ENCODE measurements around the gene TENM3. TPM values are rescaled to one million over a fixed set of nuclear protein-coding genes. Genes with fewer than 3 reads are reported as not detected.

Gene TENM3
- total RNA-seq, 1 experiment from 2014 or later = 71.0 TPM

DNA sequence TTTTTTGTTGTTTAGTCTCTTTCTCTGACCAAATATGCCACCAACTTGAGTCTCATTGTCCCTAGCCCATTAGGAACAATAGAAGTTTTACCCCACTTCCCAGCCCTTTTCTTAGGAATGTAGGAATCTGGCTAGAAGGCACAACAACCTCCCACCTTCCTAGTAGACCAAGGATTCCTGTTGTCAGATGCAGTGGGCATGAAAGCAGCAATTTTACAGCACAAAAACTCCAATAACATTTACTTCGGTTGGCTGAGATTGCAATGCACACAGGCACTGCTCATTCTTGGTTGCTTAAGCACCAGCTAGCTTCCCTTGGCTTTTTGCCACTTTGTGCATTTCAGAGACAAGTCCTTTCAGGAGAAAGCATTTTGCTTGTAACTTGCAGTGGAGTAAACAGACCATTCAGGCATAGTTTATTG, 312.8 kb downstream of the TENM3 start:
- ChIA-PET CTCF (no interaction called here), POLR2A (no interaction called here)
- no peak for TF ChIP-seq ZNF396 (CRISPR knock-in tag; IDR thresholded peaks at IDR 0.05; ENCODE audit: borderline replicate concordance)
- no peak for TF ChIP-seq NR1H2 (CRISPR knock-in tag; IDR thresholded peaks at IDR 0.05)
- no peak for TF ChIP-seq CBFB (CRISPR knock-in tag; IDR thresholded peaks at IDR 0.05; ENCODE audit: low read depth)
- TF ChIP-seq ETV6 (CRISPR knock-in tag; IDR thresholded peaks at IDR 0.05) = peak; percentile 60
- TF ChIP-seq FOXK1 (CRISPR knock-in tag; IDR thresholded peaks at IDR 0.05) = peak; percentile 58; the same call in 1 of the 2 replicates
- peak; percentile 25; the same call in 1 of the 2 replicates for TF ChIP-seq TEAD1 (CRISPR knock-in tag; IDR thresholded peaks at IDR 0.05)
- TF ChIP-seq ZNF232 (CRISPR knock-in tag; IDR thresholded peaks at IDR 0.05) = no peak
- TF ChIP-seq GABPB1 (CRISPR knock-in tag; IDR thresholded peaks at IDR 0.05) = no peak
- TF ChIP-seq ZBTB21 (CRISPR knock-in tag; IDR thresholded peaks at IDR 0.05; ENCODE audit: borderline replicate concordance) = no peak
- TF ChIP-seq, protein P1, sequence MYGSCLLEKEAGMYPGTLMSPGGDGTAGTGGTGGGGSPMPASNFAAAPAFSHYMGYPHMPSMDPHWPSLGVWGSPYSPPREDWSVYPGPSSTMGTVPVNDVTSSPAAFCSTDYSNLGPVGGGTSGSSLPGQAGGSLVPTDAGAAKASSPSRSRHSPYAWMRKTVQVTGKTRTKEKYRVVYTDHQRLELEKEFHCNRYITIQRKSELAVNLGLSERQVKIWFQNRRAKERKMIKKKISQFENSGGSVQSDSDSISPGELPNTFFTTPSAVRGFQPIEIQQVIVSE (CRISPR knock-in tag; IDR thresholded peaks at IDR 0.05; ENCODE audit: borderline replicate concordance) = no peak
- TF ChIP-seq, protein P2, sequence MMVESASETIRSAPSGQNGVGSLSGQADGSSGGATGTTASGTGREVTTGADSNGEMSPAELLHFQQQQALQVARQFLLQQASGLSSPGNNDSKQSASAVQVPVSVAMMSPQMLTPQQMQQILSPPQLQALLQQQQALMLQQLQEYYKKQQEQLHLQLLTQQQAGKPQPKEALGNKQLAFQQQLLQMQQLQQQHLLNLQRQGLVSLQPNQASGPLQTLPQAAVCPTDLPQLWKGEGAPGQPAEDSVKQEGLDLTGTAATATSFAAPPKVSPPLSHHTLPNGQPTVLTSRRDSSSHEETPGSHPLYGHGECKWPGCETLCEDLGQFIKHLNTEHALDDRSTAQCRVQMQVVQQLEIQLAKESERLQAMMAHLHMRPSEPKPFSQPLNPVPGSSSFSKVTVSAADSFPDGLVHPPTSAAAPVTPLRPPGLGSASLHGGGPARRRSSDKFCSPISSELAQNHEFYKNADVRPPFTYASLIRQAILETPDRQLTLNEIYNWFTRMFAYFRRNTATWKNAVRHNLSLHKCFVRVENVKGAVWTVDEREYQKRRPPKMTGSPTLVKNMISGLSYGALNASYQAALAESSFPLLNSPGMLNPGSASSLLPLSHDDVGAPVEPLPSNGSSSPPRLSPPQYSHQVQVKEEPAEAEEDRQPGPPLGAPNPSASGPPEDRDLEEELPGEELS (CRISPR knock-in tag; IDR thresholded peaks at IDR 0.05) = peak; percentile 58; the same call in 1 of the 2 replicates
- no peak for TF ChIP-seq ZNF138 (CRISPR knock-in tag; conservative IDR thresholded peaks at IDR 0.05)
- TF ChIP-seq, protein P3, sequence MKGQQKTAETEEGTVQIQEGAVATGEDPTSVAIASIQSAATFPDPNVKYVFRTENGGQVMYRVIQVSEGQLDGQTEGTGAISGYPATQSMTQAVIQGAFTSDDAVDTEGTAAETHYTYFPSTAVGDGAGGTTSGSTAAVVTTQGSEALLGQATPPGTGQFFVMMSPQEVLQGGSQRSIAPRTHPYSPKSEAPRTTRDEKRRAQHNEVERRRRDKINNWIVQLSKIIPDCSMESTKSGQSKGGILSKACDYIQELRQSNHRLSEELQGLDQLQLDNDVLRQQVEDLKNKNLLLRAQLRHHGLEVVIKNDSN (CRISPR knock-in tag; IDR thresholded peaks at IDR 0.05) = no peak
- no peak for TF ChIP-seq ZNF121 (CRISPR knock-in tag; IDR thresholded peaks at IDR 0.05)
- TF ChIP-seq ZNF317 (CRISPR knock-in tag; IDR thresholded peaks at IDR 0.05; ENCODE audit: borderline replicate concordance, low read depth) = no peak
- TF ChIP-seq ATF1 (CRISPR knock-in tag; IDR thresholded peaks at IDR 0.05) = no peak
- TF ChIP-seq NFE2L1 (CRISPR knock-in tag; IDR thresholded peaks at IDR 0.05) = no peak
- no peak for TF ChIP-seq OVOL2 (CRISPR knock-in tag; IDR thresholded peaks at IDR 0.05; ENCODE audit: borderline replicate concordance)
- TF ChIP-seq RORB (CRISPR knock-in tag; IDR thresholded peaks at IDR 0.05) = no peak
- TF ChIP-seq SOX15 (CRISPR knock-in tag; IDR thresholded peaks at IDR 0.05) = no peak
- no peak for TF ChIP-seq MYBL2 (CRISPR knock-in tag; IDR thresholded peaks at IDR 0.05)
- TF ChIP-seq, protein P4, sequence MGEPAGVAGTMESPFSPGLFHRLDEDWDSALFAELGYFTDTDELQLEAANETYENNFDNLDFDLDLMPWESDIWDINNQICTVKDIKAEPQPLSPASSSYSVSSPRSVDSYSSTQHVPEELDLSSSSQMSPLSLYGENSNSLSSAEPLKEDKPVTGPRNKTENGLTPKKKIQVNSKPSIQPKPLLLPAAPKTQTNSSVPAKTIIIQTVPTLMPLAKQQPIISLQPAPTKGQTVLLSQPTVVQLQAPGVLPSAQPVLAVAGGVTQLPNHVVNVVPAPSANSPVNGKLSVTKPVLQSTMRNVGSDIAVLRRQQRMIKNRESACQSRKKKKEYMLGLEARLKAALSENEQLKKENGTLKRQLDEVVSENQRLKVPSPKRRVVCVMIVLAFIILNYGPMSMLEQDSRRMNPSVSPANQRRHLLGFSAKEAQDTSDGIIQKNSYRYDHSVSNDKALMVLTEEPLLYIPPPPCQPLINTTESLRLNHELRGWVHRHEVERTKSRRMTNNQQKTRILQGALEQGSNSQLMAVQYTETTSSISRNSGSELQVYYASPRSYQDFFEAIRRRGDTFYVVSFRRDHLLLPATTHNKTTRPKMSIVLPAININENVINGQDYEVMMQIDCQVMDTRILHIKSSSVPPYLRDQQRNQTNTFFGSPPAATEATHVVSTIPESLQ (CRISPR knock-in tag; IDR thresholded peaks at IDR 0.05) = no peak
- H3K27ac Mint-ChIP-seq = peak overlapping the region; percentile 93
- DNase-seq (ENCODE audit: low spot score) (no peak), ATAC-seq (peak; percentile 67)
- no peaks in the 10 kb centered on the region for H3K36me3 Mint-ChIP-seq
- H3K9me3 Mint-ChIP-seq = no peaks in the 10 kb centered on the region
- H3K4me3 Mint-ChIP-seq = peak overlapping the region; percentile 11
- H3K27me3 Mint-ChIP-seq (ENCODE audit: low read depth) = no peaks in the 10 kb centered on the region
- peaks cover 84% of the 10 kb centered on the region for H3K4me1 Mint-ChIP-seq

DNA sequence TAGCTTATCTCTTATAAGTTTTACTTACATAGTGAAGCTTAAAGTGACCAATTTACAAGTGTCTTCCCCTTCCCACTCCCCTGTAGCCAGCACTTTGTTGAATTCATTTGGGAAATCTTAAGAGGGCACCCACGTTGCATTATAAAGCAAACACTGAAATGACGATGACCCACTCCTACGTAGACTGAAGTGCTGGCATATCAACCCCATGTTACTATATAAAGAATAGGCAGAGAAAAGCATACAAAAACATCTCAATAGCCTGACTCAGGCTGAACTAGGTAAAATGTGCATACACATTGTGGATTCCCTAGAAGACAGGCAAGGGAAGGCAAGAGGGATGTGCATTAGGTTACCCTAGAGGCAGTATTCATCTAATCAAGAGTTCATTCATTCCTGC, 313.4 kb downstream of the TENM3 start:
- Mint-ChIP-seq H3K36me3 (no peaks in the 10 kb centered on the region), H3K4me1 (peaks cover 85% of the 10 kb centered on the region), H3K4me3 (peak overlapping the region; percentile 24), H3K9me3 (no peaks in the 10 kb centered on the region), H3K27me3 (ENCODE audit: low read depth) (no peaks in the 10 kb centered on the region), H3K27ac (peak overlapping the region; percentile 98)
- DNase-seq (ENCODE audit: low spot score) = no peak
- ATAC-seq = peak; percentile 17
- POLR2A ChIA-PET = no interaction called here
- CTCF ChIA-PET = interaction anchor here (1.4 kb wide), 1 partner anchor 49 kb away, joined by 3 read pairs; no protein-coding TSS in a partner anchor
- TF ChIP-seq ZNF416 (CRISPR knock-in tag; IDR thresholded peaks at IDR 0.05) (no peak), ZNF317 (CRISPR knock-in tag; IDR thresholded peaks at IDR 0.05; ENCODE audit: borderline replicate concordance, low read depth) (no peak), SMAD3 (CRISPR knock-in tag; IDR thresholded peaks at IDR 0.05; ENCODE audit: borderline replicate concordance) (no peak), ATF1 (CRISPR knock-in tag; IDR thresholded peaks at IDR 0.05) (no peak)
- TF ChIP-seq, protein P5, sequence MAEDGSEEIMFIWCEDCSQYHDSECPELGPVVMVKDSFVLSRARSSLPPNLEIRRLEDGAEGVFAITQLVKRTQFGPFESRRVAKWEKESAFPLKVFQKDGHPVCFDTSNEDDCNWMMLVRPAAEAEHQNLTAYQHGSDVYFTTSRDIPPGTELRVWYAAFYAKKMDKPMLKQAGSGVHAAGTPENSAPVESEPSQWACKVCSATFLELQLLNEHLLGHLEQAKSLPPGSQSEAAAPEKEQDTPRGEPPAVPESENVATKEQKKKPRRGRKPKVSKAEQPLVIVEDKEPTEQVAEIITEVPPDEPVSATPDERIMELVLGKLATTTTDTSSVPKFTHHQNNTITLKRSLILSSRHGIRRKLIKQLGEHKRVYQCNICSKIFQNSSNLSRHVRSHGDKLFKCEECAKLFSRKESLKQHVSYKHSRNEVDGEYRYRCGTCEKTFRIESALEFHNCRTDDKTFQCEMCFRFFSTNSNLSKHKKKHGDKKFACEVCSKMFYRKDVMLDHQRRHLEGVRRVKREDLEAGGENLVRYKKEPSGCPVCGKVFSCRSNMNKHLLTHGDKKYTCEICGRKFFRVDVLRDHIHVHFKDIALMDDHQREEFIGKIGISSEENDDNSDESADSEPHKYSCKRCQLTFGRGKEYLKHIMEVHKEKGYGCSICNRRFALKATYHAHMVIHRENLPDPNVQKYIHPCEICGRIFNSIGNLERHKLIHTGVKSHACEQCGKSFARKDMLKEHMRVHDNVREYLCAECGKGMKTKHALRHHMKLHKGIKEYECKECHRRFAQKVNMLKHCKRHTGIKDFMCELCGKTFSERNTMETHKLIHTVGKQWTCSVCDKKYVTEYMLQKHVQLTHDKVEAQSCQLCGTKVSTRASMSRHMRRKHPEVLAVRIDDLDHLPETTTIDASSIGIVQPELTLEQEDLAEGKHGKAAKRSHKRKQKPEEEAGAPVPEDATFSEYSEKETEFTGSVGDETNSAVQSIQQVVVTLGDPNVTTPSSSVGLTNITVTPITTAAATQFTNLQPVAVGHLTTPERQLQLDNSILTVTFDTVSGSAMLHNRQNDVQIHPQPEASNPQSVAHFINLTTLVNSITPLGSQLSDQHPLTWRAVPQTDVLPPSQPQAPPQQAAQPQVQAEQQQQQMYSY (CRISPR knock-in tag; IDR thresholded peaks at IDR 0.05) = no peak
- TF ChIP-seq, protein P2 (CRISPR knock-in tag; IDR thresholded peaks at IDR 0.05) = no peak
